Mesenchymal stem cell (in vitro differentiated cells and primary cell): ENCODE data around the gene ISG20L2.

Experiments
- DNase-seq: peaks from one replicate; pipeline ENCODE4 v3.0.0-alpha.2; 2013
- H2AFZ ChIP-seq: one replicate; pipeline ENCODE4 v1.6.1; 2013; ENCODE audit warnings: low read depth, mild to moderate bottlenecking, control low read depth, inconsistent platforms, low read length, moderate library complexity
- H2AK5ac ChIP-seq: 2 replicates; pipeline ENCODE4 v1.6.1; 2013; ENCODE audit warnings: low read length, moderate library complexity, mild to moderate bottlenecking, inconsistent platforms; ENCODE audit not compliant: severe bottlenecking
- H2BK120ac ChIP-seq: one replicate; pipeline ENCODE4 v1.6.1; 2013; ENCODE audit warnings: low read depth, mild to moderate bottlenecking, inconsistent platforms, low read length, moderate library complexity
- H2BK12ac ChIP-seq, 2 experiments: one replicate each; pipeline ENCODE4 v1.6.1; 2013; ENCODE audit warnings: inconsistent platforms in 2 of 2, low read length in 2 of 2, mild to moderate bottlenecking in 2 of 2, moderate library complexity in 2 of 2, control low read depth in 1 of 2
- H2BK15ac ChIP-seq: one replicate; pipeline ENCODE4 v1.6.1; 2013; ENCODE audit warnings: mild to moderate bottlenecking, low read depth, inconsistent platforms; ENCODE audit not compliant: poor library complexity, severe bottlenecking
- H2BK5ac ChIP-seq: 2 replicates; pipeline ENCODE4 v1.6.1; 2013; ENCODE audit warnings: low read depth, mild to moderate bottlenecking, low read length, control low read depth, inconsistent platforms; ENCODE audit not compliant: poor library complexity, severe bottlenecking
- H3K14ac ChIP-seq, 2 experiments: one replicate each; pipeline ENCODE4 v1.6.1; 2013; ENCODE audit warnings: inconsistent platforms in 2 of 2, low read length in 2 of 2, control low read depth in 1 of 2, mild to moderate bottlenecking in 1 of 2, moderate library complexity in 1 of 2
- H3K18ac ChIP-seq, 2 experiments: one replicate each; pipeline ENCODE4 v1.6.1; 2013; ENCODE audit warnings: inconsistent platforms in 2 of 2, low read length in 2 of 2, control low read depth in 1 of 2, low read depth in 1 of 2, mild to moderate bottlenecking in 1 of 2
- H3K23ac ChIP-seq, 2 experiments: one replicate each; pipeline ENCODE4 v1.6.1; 2013; ENCODE audit warnings: inconsistent platforms in 2 of 2, low read length in 2 of 2, mild to moderate bottlenecking in 2 of 2, moderate library complexity in 2 of 2, control low read depth in 1 of 2
- H3K27ac ChIP-seq: 2 replicates; pipeline ENCODE4 v1.5.1; 2013; ENCODE audit warnings: mild to moderate bottlenecking, moderate library complexity, low read length, control low read depth, inconsistent platforms; ENCODE audit not compliant: poor library complexity, severe bottlenecking
- H3K27me3 ChIP-seq, 2 experiments: 2 replicates each; pipeline versions ENCODE4 v1.6.1 to v1.7.0; 2013; ENCODE audit warnings: low read length in 2 of 2, mild to moderate bottlenecking in 2 of 2, moderate library complexity in 2 of 2, control low read depth in 1 of 2, inconsistent platforms in 1 of 2; ENCODE audit not compliant: control insufficient read depth in 1 of 2, insufficient read depth in 1 of 2
- H3K36me3 ChIP-seq, 2 experiments: 2 replicates each; pipeline versions ENCODE4 v1.6.1 to v1.7.0; 2013; ENCODE audit warnings: low read length in 2 of 2, control low read depth in 1 of 2, inconsistent platforms in 1 of 2, low read depth in 1 of 2, mild to moderate bottlenecking in 1 of 2; ENCODE audit not compliant: insufficient read depth in 2 of 2, control insufficient read depth in 1 of 2
- H3K4ac ChIP-seq, 2 experiments: one replicate each; pipeline ENCODE4 v1.6.1; 2013; ENCODE audit warnings: inconsistent platforms in 2 of 2, low read length in 2 of 2, mild to moderate bottlenecking in 2 of 2, moderate library complexity in 2 of 2, control low read depth in 1 of 2, low read depth in 1 of 2
- H3K4me1 ChIP-seq: 2 replicates; pipeline ENCODE4 v1.6.1; 2013; ENCODE audit warnings: low read depth, low read length, control low read depth; ENCODE audit not compliant: control insufficient read depth, insufficient read depth
- H3K4me2 ChIP-seq: 2 replicates; pipeline ENCODE4 v1.6.1; 2013; ENCODE audit warnings: low read length, mild to moderate bottlenecking, inconsistent platforms; ENCODE audit not compliant: poor library complexity, severe bottlenecking
- H3K4me3 ChIP-seq, 2 experiments: 2 replicates each; pipeline versions ENCODE4 v1.5.1 to v1.7.0; 2013; ENCODE audit warnings: low read length in 2 of 2, mild to moderate bottlenecking in 2 of 2, control low read depth in 1 of 2, low read depth in 1 of 2; ENCODE audit not compliant: insufficient read depth in 1 of 2
- H3K79me1 ChIP-seq: replicated peaks from 2 replicates; pipeline ENCODE4 v1.6.1; 2013; ENCODE audit warnings: mild to moderate bottlenecking, control low read depth, low read length, inconsistent platforms; ENCODE audit not compliant: poor library complexity, severe bottlenecking
- H3K9ac ChIP-seq: 2 replicates; pipeline ENCODE4 v1.7.0; 2013; ENCODE audit warnings: mild to moderate bottlenecking, low read length, moderate library complexity
- H3K9me3 ChIP-seq: 2 replicates; pipeline ENCODE4 v1.7.0; 2013; ENCODE audit warnings: mild to moderate bottlenecking, low read length; ENCODE audit not compliant: control insufficient read depth
- H4K8ac ChIP-seq: one replicate; pipeline ENCODE4 v1.6.1; 2013; ENCODE audit warnings: inconsistent platforms, mild to moderate bottlenecking, low read length, moderate library complexity
- H4K91ac ChIP-seq: one replicate; pipeline ENCODE4 v1.6.1; 2013; ENCODE audit warnings: mild to moderate bottlenecking, low read length, inconsistent platforms
- WGBS: methylation state at CpG from one replicate; pipeline ENCODE4 v1.1.7; 2013; ENCODE audit warnings: mixed read lengths; 5-methylcytosine and 5-hydroxymethylcytosine counted together

Gene ISG20L2

GRCh38 chr1:156704930-156705320, 23.6 kb downstream of the ISG20L2 start:
- Histone ChIP-seq H2BK15ac (peak overlapping the region; percentile 40), H3K4ac (peak overlapping the region; percentile 57 to 72), H3K4me2 (peak overlapping the region; percentile 87), H2BK120ac (peak overlapping the region; percentile 52), H3K4me1 (peaks cover 59% of the 10 kb centered on the region), H3K36me3 (peaks cover 9 to 20% of the 10 kb centered on the region in 2 experiments), H2BK5ac (no peak overlapping the region), H3K27me3 (peaks cover 0 to 31% of the 10 kb centered on the region in 2 experiments), H4K8ac (peak overlapping the region; percentile 86), H4K91ac (peak overlapping the region; percentile 71), H3K4me3 (peak overlapping the region; percentile 35 to 85), H2BK12ac (peak overlapping the region in 1 of 2 experiments; percentile 60), H3K14ac (peak overlapping the region in 1 of 2 experiments; percentile 49), H2AFZ (no peak overlapping the region), H3K9ac (peak overlapping the region; percentile 89), H2AK5ac (no peak overlapping the region), H3K18ac (peak overlapping the region; percentile 44 to 88), H3K23ac (peak overlapping the region in 1 of 2 experiments; percentile 77), H3K27ac (no peak overlapping the region), H3K9me3 (no peaks in the 10 kb centered on the region), H3K79me1 (no peaks in the 10 kb centered on the region)
- WGBS, result under 1% methylated on average over 29 of the region's 29 CpGs
- peak; percentile 73 for DNase-seq

GRCh38 chr1:156704166-156704711, 24.3 kb downstream of the ISG20L2 start:
- DNase-seq, result no peak
- H3K9ac ChIP-seq, result peak overlapping the region; percentile 89
- H2BK12ac ChIP-seq, result peak overlapping the region in 1 of 2 experiments; percentile 87
- no peak overlapping the region for H3K27ac ChIP-seq
- peak overlapping the region; percentile 37 to 88 for H3K18ac ChIP-seq
- H3K36me3 ChIP-seq, result peaks cover 14 to 27% of the 10 kb centered on the region in 2 experiments
- peak overlapping the region in 1 of 2 experiments; percentile 57 for H3K14ac ChIP-seq
- no peak overlapping the region for H4K8ac ChIP-seq
- H2BK5ac ChIP-seq, result no peak overlapping the region
- no peaks in the 10 kb centered on the region for H3K9me3 ChIP-seq
- peaks cover 54% of the 10 kb centered on the region for H3K4me1 ChIP-seq
- peak overlapping the region; percentile 17 for H3K4me2 ChIP-seq
- H3K4ac ChIP-seq, result no peak overlapping the region
- H3K79me1 ChIP-seq, result no peaks in the 10 kb centered on the region
- no peak overlapping the region for H3K23ac ChIP-seq
- H2AFZ ChIP-seq, result no peak overlapping the region
- no peak overlapping the region for H2BK15ac ChIP-seq
- no peak overlapping the region for H4K91ac ChIP-seq
- peak overlapping the region in 1 of 2 experiments; percentile 85 for H3K4me3 ChIP-seq
- H2BK120ac ChIP-seq, result no peak overlapping the region
- 44% methylated on average over 9 of the region's 10 CpGs for WGBS
- peaks cover 0 to 32% of the 10 kb centered on the region in 2 experiments for H3K27me3 ChIP-seq
- H2AK5ac ChIP-seq, result peak overlapping the region; percentile 15

GRCh38 chr1:156703741-156704140, 24.8 kb downstream of the ISG20L2 start:
- Histone ChIP-seq H2BK15ac (no peak overlapping the region), H4K91ac (no peak overlapping the region), H3K27me3 (peaks cover 0 to 34% of the 10 kb centered on the region in 2 experiments), H3K4ac (no peak overlapping the region), H3K79me1 (no peaks in the 10 kb centered on the region), H2AK5ac (no peak overlapping the region), H3K4me1 (peaks cover 52% of the 10 kb centered on the region), H3K4me2 (peak overlapping the region; percentile 13), H3K27ac (no peak overlapping the region), H4K8ac (no peak overlapping the region), H3K9ac (peak overlapping the region; percentile 89), H2BK5ac (no peak overlapping the region), H3K36me3 (peaks cover 18 to 32% of the 10 kb centered on the region in 2 experiments), H3K18ac (no peak overlapping the region), H2AFZ (no peak overlapping the region), H2BK12ac (no peak overlapping the region), H3K4me3 (peak overlapping the region in 1 of 2 experiments; percentile 85), H3K23ac (no peak overlapping the region), H3K14ac (no peak overlapping the region), H3K9me3 (no peaks in the 10 kb centered on the region), H2BK120ac (no peak overlapping the region)
- no peak for DNase-seq
- WGBS, result 35% methylated on average over 4 of the region's 4 CpGs

- Histone ChIP-seq H3K18ac (no peak overlapping the region), H4K91ac (no peak overlapping the region), H2BK5ac (no peak overlapping the region), H2BK120ac (no peak overlapping the region), H3K27me3 (peaks cover 0 to 34% of the 10 kb centered on the region in 2 experiments), H2BK12ac (no peak overlapping the region), H3K9me3 (no peaks in the 10 kb centered on the region), H3K79me1 (no peaks in the 10 kb centered on the region), H3K4me1 (peaks cover 52% of the 10 kb centered on the region), H3K36me3 (peaks cover 18 to 36% of the 10 kb centered on the region in 2 experiments), H3K4me3 (peak overlapping the region in 1 of 2 experiments; percentile 85), H3K23ac (no peak overlapping the region), H3K27ac (no peak overlapping the region), H2BK15ac (no peak overlapping the region), H3K9ac (peak overlapping the region; percentile 89), H2AK5ac (no peak overlapping the region), H3K4me2 (no peak overlapping the region), H3K4ac (no peak overlapping the region), H3K14ac (no peak overlapping the region), H4K8ac (no peak overlapping the region), H2AFZ (no peak overlapping the region)
- no peak for DNase-seq
- WGBS, result 100% methylated on average over 2 of the region's 4 CpGs
Observed at GRCh38 chr1:156703336-156703735, 25.2 kb downstream of the ISG20L2 start.
